HEK293 (cell line): ENCODE measurements around the gene TMEM260.

Experiments
- CTCF ChIA-PET: fragments of 350-600 bp; formaldehyde crosslinking; extraction: SDS; loops from one replicate; lab custom pipeline; 2021; ENCODE audit warnings: antibody characterized with exemption; lab: Yijun Ruan, JAX
- POLR2A ChIA-PET: fragments of 300-600 bp; formaldehyde crosslinking; extraction: SDS; loops from one replicate; lab custom pipeline; 2020; ENCODE audit warnings: antibody characterized with exemption, inconsistent platforms; lab: Yijun Ruan, JAX
- H3K27ac ChIP-seq: fragments of 200-500 bp; sonication (Bioruptor generic); 2 replicates; pipeline ENCODE4 v1.5.1; 2014; ENCODE audit warnings: low read depth, low read length, control low read depth, inconsistent platforms; ENCODE audit errors: extremely low read depth
- H3K36me3 ChIP-seq, 2 experiments: fragments of 200-500 bp in 1 of 2; sonication (Bioruptor generic) in 1 of 2; 1 replicate in 1 of 2; 2 replicates in 1 of 2; pipeline ENCODE4 v1.5.1; 2014 to 2017; ENCODE audit warnings: inconsistent platforms in 2 of 2, low read length in 2 of 2; ENCODE audit not compliant: control insufficient read depth in 2 of 2, insufficient read depth in 1 of 2
- H3K4me1 ChIP-seq: fragments of 200-500 bp; sonication (Bioruptor generic); 2 replicates; pipeline ENCODE4 v1.5.1; 2014; ENCODE audit warnings: mild to moderate bottlenecking, low read length, inconsistent platforms; ENCODE audit not compliant: control insufficient read depth, insufficient read depth
- H3K4me3 ChIP-seq: 2 replicates; pipeline ENCODE4 v1.5.1; 2011; ENCODE audit warnings: low read depth, mild to moderate bottlenecking, control low read depth, low read length, moderate library complexity
- H3K9me3 ChIP-seq: fragments of 200-500 bp; sonication (Bioruptor generic); 2 replicates; pipeline ENCODE4 v1.5.1; 2014; ENCODE audit warnings: low read depth, low read length, inconsistent platforms; ENCODE audit not compliant: control insufficient read depth, insufficient read depth
- BCL11A ChIP-seq: fragments of 450-650 bp; formaldehyde crosslinking; IDR thresholded peaks from 2 replicates; pipeline ENCODE4 v1.5.1; 2016; ENCODE audit warnings: low read depth, missing biosample characterization, missing genetic modification characterization
- FEZF1 ChIP-seq: fragments of 450-650 bp; formaldehyde crosslinking; IDR thresholded peaks from 2 replicates; pipeline ENCODE4 v1.5.1; 2016; ENCODE audit warnings: missing biosample characterization, missing genetic modification characterization
- GFI1B ChIP-seq: fragments of 450-650 bp; formaldehyde crosslinking; IDR thresholded peaks from 2 replicates; pipeline ENCODE4 v1.5.1; 2016; ENCODE audit warnings: missing biosample characterization, missing genetic modification characterization
- GLIS2 ChIP-seq: fragments of 450-650 bp; formaldehyde crosslinking; IDR thresholded peaks from 2 replicates; pipeline ENCODE4 v1.5.1; 2016; ENCODE audit warnings: missing biosample characterization, missing genetic modification characterization
- KLF7 ChIP-seq: fragments of 450-650 bp; formaldehyde crosslinking; IDR thresholded peaks from 2 replicates; pipeline ENCODE4 v1.5.1; 2016; ENCODE audit warnings: missing biosample characterization, missing genetic modification characterization, borderline replicate concordance
- MZF1 ChIP-seq: fragments of 450-650 bp; formaldehyde crosslinking; IDR thresholded peaks from 2 replicates; pipeline ENCODE4 v1.5.1; 2017; ENCODE audit warnings: missing biosample characterization, missing genetic modification characterization, borderline replicate concordance
- PRDM1 ChIP-seq: fragments of 450-650 bp; formaldehyde crosslinking; IDR thresholded peaks from 2 replicates; pipeline ENCODE4; 2016; ENCODE audit warnings: missing biosample characterization, missing genetic modification characterization
- PRDM6 ChIP-seq: fragments of 450-650 bp; formaldehyde crosslinking; IDR thresholded peaks from 2 replicates; pipeline ENCODE4 v1.5.1; 2017; ENCODE audit warnings: missing biosample characterization, missing genetic modification characterization
- REPIN1 ChIP-seq: fragments of 450-650 bp; formaldehyde crosslinking; IDR thresholded peaks from 2 replicates; pipeline ENCODE4 v1.5.1; 2017; ENCODE audit warnings: missing biosample characterization, missing genetic modification characterization, low read depth
- SALL2 ChIP-seq: fragments of 450-650 bp; formaldehyde crosslinking; IDR thresholded peaks from 2 replicates; pipeline ENCODE4 v1.5.0; 2017; ENCODE audit warnings: missing biosample characterization, mild to moderate bottlenecking, missing genetic modification characterization, borderline replicate concordance
- SCRT1 ChIP-seq: fragments of 450-650 bp; formaldehyde crosslinking; IDR thresholded peaks from 2 replicates; pipeline ENCODE4 v1.5.1; 2016; ENCODE audit warnings: missing biosample characterization, missing genetic modification characterization, borderline replicate concordance
- SP7 ChIP-seq: fragments of 450-650 bp; formaldehyde crosslinking; IDR thresholded peaks from 2 replicates; pipeline ENCODE4 v1.5.1; 2016; ENCODE audit warnings: missing biosample characterization, missing genetic modification characterization
- TCF7L2 ChIP-seq: IDR thresholded peaks from 2 replicates; pipeline ENCODE4 v1.6.1; 2011; ENCODE audit warnings: low read depth, mild to moderate bottlenecking, inconsistent platforms, low read length, moderate library complexity, borderline replicate concordance
- WT1 ChIP-seq: fragments of 450-650 bp; formaldehyde crosslinking; IDR thresholded peaks from 2 replicates; pipeline ENCODE4 v1.5.1; 2016; ENCODE audit warnings: missing biosample characterization, missing genetic modification characterization
- ZBTB8A ChIP-seq: fragments of 450-650 bp; formaldehyde crosslinking; IDR thresholded peaks from 2 replicates; pipeline ENCODE4 v1.5.1; 2016; ENCODE audit warnings: missing biosample characterization, missing genetic modification characterization
- ZNF146 ChIP-seq: fragments of 450-650 bp; formaldehyde crosslinking; IDR thresholded peaks from 2 replicates; pipeline ENCODE4 v1.5.1; 2016; ENCODE audit warnings: missing biosample characterization, missing genetic modification characterization
- ZNF155 ChIP-seq: fragments of 450-650 bp; formaldehyde crosslinking; IDR thresholded peaks from 2 replicates; pipeline ENCODE4 v1.5.1; 2016; ENCODE audit warnings: missing biosample characterization, missing genetic modification characterization
- ZNF169 ChIP-seq: fragments of 450-650 bp; formaldehyde crosslinking; IDR thresholded peaks from 2 replicates; pipeline ENCODE4 v1.5.1; 2016; ENCODE audit warnings: missing biosample characterization, missing genetic modification characterization
- ZNF23 ChIP-seq: fragments of 450-650 bp; formaldehyde crosslinking; IDR thresholded peaks from 2 replicates; pipeline ENCODE4 v1.5.1; 2016; ENCODE audit warnings: missing biosample characterization, missing genetic modification characterization, borderline replicate concordance
- ZNF248 ChIP-seq: fragments of 450-650 bp; formaldehyde crosslinking; IDR thresholded peaks from 2 replicates; pipeline ENCODE4 v1.5.1; 2017; ENCODE audit warnings: missing biosample characterization, missing genetic modification characterization
- ZNF366 ChIP-seq: fragments of 450-650 bp; formaldehyde crosslinking; conservative IDR thresholded peaks from 2 replicates; pipeline ENCODE4 v1.5.1; 2016; ENCODE audit warnings: missing biosample characterization, missing genetic modification characterization
- ZNF488 ChIP-seq: fragments of 450-650 bp; formaldehyde crosslinking; IDR thresholded peaks from 2 replicates; pipeline ENCODE4 v1.5.1; 2016; ENCODE audit warnings: missing biosample characterization, missing genetic modification characterization
- ZNF558 ChIP-seq: fragments of 450-650 bp; formaldehyde crosslinking; IDR thresholded peaks from 2 replicates; pipeline ENCODE4 v1.5.1; 2016; ENCODE audit warnings: missing biosample characterization, missing genetic modification characterization
- ZNF571 ChIP-seq: fragments of 450-650 bp; formaldehyde crosslinking; IDR thresholded peaks from 2 replicates; pipeline ENCODE4 v1.5.0; 2017; ENCODE audit warnings: missing biosample characterization, missing genetic modification characterization
- ZNF610 ChIP-seq: fragments of 450-650 bp; formaldehyde crosslinking; IDR thresholded peaks from 2 replicates; pipeline ENCODE4 v1.5.1; 2016; ENCODE audit warnings: missing biosample characterization, missing genetic modification characterization, borderline replicate concordance
- ZNF623 ChIP-seq: fragments of 450-650 bp; formaldehyde crosslinking; IDR thresholded peaks from 2 replicates; pipeline ENCODE4 v1.5.1; 2016; ENCODE audit warnings: missing biosample characterization, missing genetic modification characterization
- ZNF626 ChIP-seq: fragments of 450-650 bp; sonication (Bioruptor Pico); formaldehyde crosslinking; IDR thresholded peaks from 2 replicates; pipeline ENCODE4 v1.5.1; 2018; ENCODE audit warnings: missing biosample characterization, missing genetic modification characterization, inconsistent platforms
- ZNF629 ChIP-seq: fragments of 450-650 bp; formaldehyde crosslinking; IDR thresholded peaks from 2 replicates; pipeline ENCODE4 v1.5.1; 2017; ENCODE audit warnings: missing biosample characterization, missing genetic modification characterization
- ZNF747 ChIP-seq: fragments of 450-650 bp; formaldehyde crosslinking; IDR thresholded peaks from 2 replicates; pipeline ENCODE4 v1.5.1; 2016; ENCODE audit warnings: missing biosample characterization, missing genetic modification characterization
- ZNF792 ChIP-seq: fragments of 450-650 bp; formaldehyde crosslinking; IDR thresholded peaks from 2 replicates; pipeline ENCODE4 v1.5.1; 2016; ENCODE audit warnings: missing biosample characterization, missing genetic modification characterization
- ZNF830 ChIP-seq: fragments of 450-650 bp; IDR thresholded peaks from 2 replicates; pipeline ENCODE4 v1.5.0; 2018; ENCODE audit warnings: missing biosample characterization, missing genetic modification characterization, low read depth, mild to moderate bottlenecking, moderate library complexity
- ZNF843 ChIP-seq: fragments of 450-650 bp; formaldehyde crosslinking; IDR thresholded peaks from 2 replicates; pipeline ENCODE4 v1.5.1; 2016; ENCODE audit warnings: missing biosample characterization, missing genetic modification characterization

TMEM260 gene

GRCh38 chr14:56587701-56588100 lies 8.1 kb downstream of the TMEM260 start:
- no peak for TF ChIP-seq ZNF155 (tag by site-specific recombination)
- TF ChIP-seq PRDM6 (tag by site-specific recombination): 0 out of 2 replicates have a peak, but pooled peaks have one; percentile 42
- TF ChIP-seq TCF7L2: no peak
- no peak overlapping the region for H3K27ac ChIP-seq
- POLR2A ChIA-PET: no interaction called here
- CTCF ChIA-PET: interaction anchor here (0.5 to 0.7 kb wide), 2 partner anchors 8 to 63 kb away, joined by 3 read pairs; partner anchors contain the start of gene TMEM260
- H3K36me3 ChIP-seq: peaks cover 0 to 9% of the 10 kb centered on the region in 2 experiments; a peak in 1 of 3 replicates
- peaks cover 47% of the 10 kb centered on the region for H3K4me1 ChIP-seq
- no peaks in the 10 kb centered on the region for H3K9me3 ChIP-seq
- no peak overlapping the region for H3K4me3 ChIP-seq

GRCh38 chr14:56590535-56590960 lies 10.9 kb downstream of the TMEM260 start:
- no peaks in the 10 kb centered on the region for H3K9me3 ChIP-seq
- CTCF ChIA-PET: interaction anchor here (0.6 to 1.5 kb wide), 6 partner anchors 8 to 1236 kb away, joined by 3 to 10 read pairs (median 3); partner anchors contain the start of gene TMEM260
- H3K4me1 ChIP-seq: peaks cover 38% of the 10 kb centered on the region
- H3K27ac ChIP-seq: peak overlapping the region; percentile 11
- peaks cover 0 to 15% of the 10 kb centered on the region in 2 experiments; a peak in 2 of 3 replicates for H3K36me3 ChIP-seq
- POLR2A ChIA-PET: interaction anchor here (0.8 to 1.5 kb wide), 2 partner anchors 10 to 12 kb away, joined by 4 to 22 read pairs; partner anchors contain the start of gene TMEM260
- no peak overlapping the region for H3K4me3 ChIP-seq
- TF ChIP-seq GFI1B (tag by site-specific recombination): 0 out of 2 replicates have a peak, but pooled peaks have one; percentile 6
- peak; percentile 82; the same call in 1 of the 2 replicates for TF ChIP-seq MZF1
- no peak for TF ChIP-seq ZNF488
- no peak for TF ChIP-seq REPIN1 (tag by site-specific recombination)
- TF ChIP-seq ZNF830 (tag by site-specific recombination): no peak
- peak; percentile 57 for TF ChIP-seq PRDM1 (tag by site-specific recombination)
- TF ChIP-seq ZNF629: peak; percentile 58
- TF ChIP-seq PRDM6 (tag by site-specific recombination): peak; percentile 48
- no peak for TF ChIP-seq ZNF747 (tag by site-specific recombination)
- no peak for TF ChIP-seq ZNF626 (tag by site-specific recombination)
- TF ChIP-seq KLF7: no peak
- TF ChIP-seq ZNF571 (tag by site-specific recombination): no peak
- no peak for TF ChIP-seq ZNF23 (tag by site-specific recombination)
- no peak for TF ChIP-seq ZNF169 (tag by site-specific recombination)
- no peak for TF ChIP-seq ZNF146 (tag by site-specific recombination)
- TF ChIP-seq BCL11A (tag by site-specific recombination): no peak
- TF ChIP-seq WT1 (tag by site-specific recombination): 0 out of 2 replicates have a peak, but pooled peaks have one; percentile 32
- TF ChIP-seq SP7 (tag by site-specific recombination): peak; percentile 87
- TF ChIP-seq FEZF1: peak; percentile 78
- 0 out of 2 replicates have a peak, but pooled peaks have one; percentile 11 for TF ChIP-seq ZBTB8A (tag by site-specific recombination)
- no peak for TF ChIP-seq SCRT1 (tag by site-specific recombination)
- TF ChIP-seq ZNF623 (tag by site-specific recombination): no peak
- 0 out of 2 replicates have a peak, but pooled peaks have one; percentile 33 for TF ChIP-seq ZNF558
- TF ChIP-seq ZNF610 (tag by site-specific recombination): no peak
- TF ChIP-seq SALL2 (tag by site-specific recombination): no peak
- TF ChIP-seq ZNF248 (tag by site-specific recombination): no peak
- no peak for TF ChIP-seq ZNF792 (tag by site-specific recombination)
- TF ChIP-seq ZNF843 (tag by site-specific recombination): peak; percentile 90
- no peak for TF ChIP-seq GLIS2
- TF ChIP-seq ZNF366 (tag by site-specific recombination): peak; percentile 68
